Measurements from ENCODE around the gene PANX2.
"Not testable (repeated sequence)": the region's sequence is repeated elsewhere in the genome, so short reads cannot be mapped to it uniquely, and the experiment has no call there.

PANX2 gene

GRCh38 chr22:50170453-50171318 is at the start of gene PANX2:
Gene PANX2, plus strand, starts transcription at chr22:50170731. Its CDS starts 0 bp downstream, at chr22:50170731.
- no peak for DNase-seq (ENCODE audit: low read depth)

GRCh38 chr22:50121202-50121740 is 49.3 kb upstream of the PANX2 start:
- DNase-seq (ENCODE audit: low read depth), result no peak

- no peak for DNase-seq (ENCODE audit: low read depth)
These were observed 47.4 kb upstream of the PANX2 start for GRCh38 chr22:50123119-50123518.

- no peak for DNase-seq (ENCODE audit: low read depth)
These were observed 45.5 kb upstream of the PANX2 start for GRCh38 chr22:50125029-50125428.

GRCh38 chr22:50129121-50129736 is 41.3 kb upstream of the PANX2 start:
- no peak for DNase-seq (ENCODE audit: low read depth)

- no peak for DNase-seq (ENCODE audit: low read depth)
These were observed 38.6 kb upstream of the PANX2 start for GRCh38 chr22:50131894-50132293.

- DNase-seq (ENCODE audit: low read depth), result no peak
These were observed 36.0 kb upstream of the PANX2 start for GRCh38 chr22:50134481-50134880.

- no peak for DNase-seq (ENCODE audit: low read depth)
These were observed 33.9 kb upstream of the PANX2 start for GRCh38 chr22:50136581-50137015.

GRCh38 chr22:50137277-50137676 is 33.3 kb upstream of the PANX2 start:
- not testable (repeated sequence) for DNase-seq (ENCODE audit: low read depth)

GRCh38 chr22:50138041-50138440 is 32.5 kb upstream of the PANX2 start:
- no peak for DNase-seq (ENCODE audit: low read depth)

- no peak for DNase-seq (ENCODE audit: low read depth)
These were observed 31.5 kb upstream of the PANX2 start for GRCh38 chr22:50138988-50139387.

GRCh38 chr22:50139843-50140415 is 30.6 kb upstream of the PANX2 start:
- DNase-seq (ENCODE audit: low read depth), result no peak

GRCh38 chr22:50140615-50141014 is 29.9 kb upstream of the PANX2 start:
- no peak for DNase-seq (ENCODE audit: low read depth)

GRCh38 chr22:50141462-50141861 is 29.1 kb upstream of the PANX2 start:
- no peak for DNase-seq (ENCODE audit: low read depth)

- DNase-seq (ENCODE audit: low read depth), result no peak
These were observed 28.6 kb upstream of the PANX2 start for GRCh38 chr22:50141891-50142363.

- no peak for DNase-seq (ENCODE audit: low read depth)
These were observed 27.4 kb upstream of the PANX2 start for GRCh38 chr22:50143096-50143495.

- no peak for DNase-seq (ENCODE audit: low read depth)
These were observed 26.4 kb upstream of the PANX2 start for GRCh38 chr22:50144005-50144614.

GRCh38 chr22:50145721-50146438 is 24.7 kb upstream of the PANX2 start:
- DNase-seq (ENCODE audit: low read depth), result no peak

- DNase-seq (ENCODE audit: low read depth), result no peak
These were observed 23.9 kb upstream of the PANX2 start for GRCh38 chr22:50146439-50147238.

- not testable (repeated sequence) for DNase-seq (ENCODE audit: low read depth)
These were observed 23.0 kb upstream of the PANX2 start for GRCh38 chr22:50147258-50148165.
